HG03558 (cell line): ENCODE results near the gene VPS13D.

Experiments used
- ATAC-seq: cut with Tn5 transposase; IDR thresholded peaks from one replicate; pipeline ENCODE4 v1.9.1; 2021; ENCODE audit warnings: moderate number of reproducible peaks; ENCODE audit not compliant: unreplicated experiment; ENCODE audit errors: extremely low read depth

VPS13D gene

DNA sequence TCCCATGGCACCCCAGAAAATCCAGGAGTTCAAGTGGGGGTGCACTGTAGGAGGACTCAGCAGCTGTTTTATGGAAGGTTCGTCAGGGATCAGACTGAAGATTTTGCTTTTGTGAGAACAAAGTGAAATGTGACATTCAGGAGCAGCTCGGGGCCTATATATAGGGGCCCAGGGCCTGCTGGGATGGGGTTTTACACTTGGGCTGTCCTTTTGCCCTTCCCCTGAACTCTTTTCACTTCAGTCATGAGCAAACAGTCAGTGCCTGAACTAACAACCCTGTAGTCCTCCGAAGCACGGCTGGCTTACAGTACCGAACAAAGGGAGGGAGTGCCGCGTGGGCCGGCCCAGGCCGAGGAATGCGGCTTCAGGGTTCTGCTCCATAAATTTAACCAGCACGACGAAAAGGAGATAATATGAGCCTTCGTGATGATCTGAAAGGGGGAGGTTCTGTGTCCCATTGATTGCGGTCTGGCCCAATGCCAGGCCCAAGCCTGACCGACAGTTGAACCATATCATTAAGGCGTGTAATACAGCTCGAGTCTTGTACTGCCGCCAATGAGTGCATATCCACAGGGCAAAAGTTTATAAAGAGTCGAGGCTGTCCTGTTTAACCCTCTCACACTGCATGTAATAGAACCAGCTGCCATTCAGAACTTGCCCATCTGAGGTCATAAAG is 248.2 kb downstream of the VPS13D start:
- ATAC-seq: no peak

DNA sequence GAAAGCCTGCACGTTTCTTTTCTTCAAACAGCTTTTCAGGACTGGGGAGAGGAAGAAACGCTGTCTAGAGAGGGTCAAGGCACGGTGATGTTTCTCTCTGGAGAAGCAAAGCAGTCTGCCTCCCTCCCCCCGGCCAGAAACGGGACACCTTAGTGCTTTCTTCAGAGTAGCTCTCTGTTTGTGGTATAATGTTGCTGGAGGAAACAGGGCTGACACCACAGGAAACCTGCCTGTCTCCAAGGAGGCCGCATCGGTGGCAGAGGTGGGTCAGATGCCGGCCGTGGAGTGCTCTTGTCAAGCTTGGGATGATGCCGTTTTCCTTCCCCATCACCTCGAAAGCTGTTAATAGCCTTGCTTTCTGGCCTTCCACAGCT is 248.8 kb downstream of the VPS13D start:
- ATAC-seq: no peak

DNA sequence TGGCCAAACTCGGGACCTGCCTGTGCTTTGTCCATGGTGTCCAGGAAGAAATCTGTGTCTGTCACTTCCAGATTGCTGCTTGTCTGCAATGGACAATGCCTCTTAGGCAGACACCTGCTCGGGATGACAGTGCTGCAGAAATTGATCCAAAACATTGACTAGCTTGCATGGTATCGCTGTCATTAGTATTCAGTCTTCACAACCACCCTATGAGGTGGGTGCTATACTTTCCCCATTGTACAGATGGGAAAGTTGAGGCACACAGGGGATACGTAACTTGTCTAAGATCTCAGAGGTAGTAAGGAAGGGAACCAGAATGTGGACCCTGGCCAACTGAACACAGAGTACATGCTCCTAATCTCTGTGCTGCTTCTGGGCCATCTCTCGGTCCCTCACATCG is 249.5 kb downstream of the VPS13D start:
- ATAC-seq: no peak

DNA sequence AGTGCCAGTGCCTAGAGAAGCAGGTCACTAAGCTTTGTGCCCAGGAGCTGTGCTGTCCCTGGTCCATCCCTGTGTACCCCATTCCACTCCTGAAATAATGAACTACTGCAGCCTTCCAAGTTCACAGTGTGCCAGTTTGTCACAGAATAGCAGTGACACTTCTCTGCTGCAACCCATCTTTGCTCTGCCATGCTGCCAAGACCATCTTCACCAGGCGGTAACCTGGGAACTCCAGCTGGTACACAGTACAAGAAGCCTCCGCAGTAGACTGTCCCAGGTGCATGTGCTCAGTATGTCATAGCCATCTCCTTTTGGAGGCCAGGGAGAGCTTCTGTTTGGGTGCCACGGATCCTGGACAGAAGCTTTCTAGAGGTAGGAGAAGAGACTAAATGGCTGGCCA is 250.2 kb downstream of the VPS13D start:
- ATAC-seq: no peak

DNA sequence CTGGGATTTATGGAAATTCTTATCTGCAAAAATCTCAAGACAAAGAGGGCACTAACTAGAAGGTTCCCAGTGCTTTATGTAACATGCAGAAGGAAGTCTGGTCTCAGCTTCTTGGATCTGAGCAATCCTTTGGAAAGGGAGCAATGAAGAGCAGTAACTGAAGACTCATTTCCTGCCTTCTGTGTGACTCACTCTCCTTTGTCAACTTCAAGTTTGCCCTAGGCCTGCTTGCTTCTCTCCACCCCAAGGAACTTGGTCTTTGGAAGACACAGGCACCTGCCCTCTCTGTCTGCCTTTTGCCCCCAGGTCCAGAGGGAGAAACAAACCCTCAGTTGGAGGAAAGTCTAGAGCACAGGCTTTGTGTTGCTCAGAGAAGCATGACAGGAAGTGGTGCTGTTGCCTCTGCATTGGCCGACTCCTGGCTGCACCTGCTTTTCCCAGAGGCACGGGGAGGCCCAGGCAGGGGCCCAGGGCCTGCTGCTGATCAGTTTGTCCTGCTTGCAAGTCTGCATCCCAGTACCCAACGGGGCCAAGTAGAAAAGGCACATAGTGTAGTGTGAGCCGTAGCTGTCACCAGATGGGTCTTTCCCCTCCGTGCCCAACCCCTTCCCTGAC is 251.0 kb downstream of the VPS13D start:
- no peak for ATAC-seq

DNA sequence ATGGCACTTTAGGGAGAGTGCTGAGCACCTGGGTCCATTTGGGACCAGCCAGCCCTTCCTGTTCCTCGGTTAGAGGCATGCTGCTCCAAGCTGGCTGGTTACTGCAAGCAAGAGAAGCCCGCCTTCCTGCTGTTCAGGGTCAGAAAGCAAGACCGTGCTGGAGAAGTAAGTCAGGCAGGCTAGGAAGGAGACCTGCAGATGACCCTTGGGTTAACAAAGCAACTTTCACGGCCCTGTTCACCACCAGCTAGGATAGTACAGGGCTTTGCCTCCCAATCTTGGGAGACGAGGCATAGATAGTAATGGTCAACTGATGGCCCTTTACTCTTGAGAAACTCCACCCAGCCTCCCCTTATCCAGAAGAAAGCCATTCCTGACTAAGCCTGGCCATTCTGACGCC is 252.1 kb downstream of the VPS13D start:
- ATAC-seq: no peak

DNA sequence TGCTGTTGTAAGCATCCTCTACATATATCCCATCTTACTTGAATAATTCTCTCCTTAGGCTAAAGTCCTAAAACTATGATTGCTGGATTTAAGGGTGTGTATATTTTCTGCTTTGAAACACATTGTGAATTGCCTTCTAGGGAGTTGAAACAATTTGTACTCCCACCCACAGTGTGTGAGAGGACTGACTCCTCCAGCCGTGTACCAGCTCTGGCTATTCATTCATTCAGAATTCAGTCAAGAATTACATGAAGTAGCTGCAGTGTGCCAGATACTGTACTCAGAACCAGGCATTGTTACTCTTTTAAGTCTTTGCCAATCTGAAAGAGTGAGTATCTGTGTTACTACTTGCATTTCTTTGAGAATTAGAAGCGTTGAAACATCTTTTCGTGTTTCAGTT is 253.2 kb downstream of the VPS13D start:
- ATAC-seq: no peak

DNA sequence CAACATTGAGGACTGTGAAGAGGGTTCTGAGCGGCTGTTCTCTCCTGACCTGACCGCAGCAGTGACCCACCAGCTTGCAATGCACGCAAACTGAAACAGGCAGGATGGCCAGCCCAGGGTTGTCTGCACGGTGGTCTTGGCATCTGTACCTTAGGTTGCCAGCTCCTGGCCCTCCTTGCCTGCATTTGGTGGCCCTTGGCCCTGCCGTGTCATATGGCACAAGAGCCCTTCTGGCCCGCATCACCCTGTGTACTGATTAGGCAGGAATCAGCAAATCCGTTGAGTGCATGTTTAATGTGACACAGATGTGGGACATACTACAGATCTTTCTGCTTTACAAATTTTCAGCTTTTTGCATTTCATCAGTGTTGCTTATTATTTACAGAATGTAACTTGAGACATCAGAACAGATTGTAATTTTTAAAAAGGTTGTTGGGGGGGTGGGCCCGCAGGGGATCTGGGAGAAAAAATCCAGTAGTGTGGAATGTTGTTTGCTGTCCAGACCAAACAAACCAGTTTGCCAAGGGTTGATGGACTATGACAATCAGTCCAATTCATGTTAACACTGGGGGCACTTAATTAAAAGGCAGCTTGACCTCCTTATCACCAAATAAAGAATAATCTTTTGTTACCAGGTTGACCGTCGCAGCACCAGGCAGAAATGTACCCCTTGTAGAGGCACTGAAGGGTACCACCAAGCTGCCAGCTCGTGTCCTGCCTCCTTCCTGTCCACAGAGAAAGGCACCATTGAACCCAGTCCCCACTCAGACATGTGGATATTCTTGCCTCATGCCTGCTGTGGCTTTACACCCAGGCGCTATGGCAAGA is 255.6 kb downstream of the VPS13D start:
- no peak for ATAC-seq

DNA sequence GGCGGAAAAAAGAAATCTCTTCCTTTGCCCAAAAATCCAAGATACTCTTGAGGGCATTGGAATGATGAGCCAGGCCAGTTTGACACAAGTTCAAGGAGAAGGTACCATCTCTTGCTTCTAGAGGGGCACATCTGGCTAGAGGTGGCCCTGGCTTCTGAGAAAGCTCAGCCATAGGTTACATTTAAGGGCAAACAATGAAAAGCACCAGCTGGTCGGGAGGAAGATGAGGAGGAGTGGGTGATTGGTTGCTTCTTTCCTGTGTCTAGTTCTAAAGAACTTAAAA is 256.2 kb downstream of the VPS13D start:
- no peak for ATAC-seq

DNA sequence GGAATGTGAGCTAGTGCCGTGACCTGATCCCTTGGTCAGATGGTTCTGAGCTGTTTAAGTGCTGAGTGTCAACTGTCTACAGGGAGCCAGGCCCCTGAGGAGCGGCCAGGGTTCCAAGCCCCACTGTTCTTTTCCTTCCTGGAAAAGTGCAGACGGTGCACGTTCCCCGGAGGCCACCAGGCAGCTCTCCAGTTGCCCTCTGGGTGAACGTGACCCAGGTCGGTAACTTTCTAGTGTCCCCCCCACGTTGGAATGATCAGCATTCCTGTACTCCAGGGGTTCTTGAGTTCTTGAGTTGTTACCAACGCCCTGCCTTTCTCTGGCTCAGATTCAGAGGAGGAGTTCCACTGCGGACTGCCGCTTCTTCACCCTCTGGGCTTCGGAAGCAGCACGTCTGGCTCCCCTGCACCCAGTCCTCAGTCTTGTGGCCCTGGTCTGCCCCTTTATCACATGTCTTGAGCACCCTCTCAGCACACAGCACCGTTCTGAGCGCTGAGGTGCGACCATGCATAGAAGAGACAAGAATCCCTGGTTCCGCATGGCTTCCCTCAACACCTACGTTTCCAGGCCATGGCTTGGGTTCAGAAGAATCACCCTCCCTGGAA is 256.7 kb downstream of the VPS13D start:
- no peak for ATAC-seq

DNA sequence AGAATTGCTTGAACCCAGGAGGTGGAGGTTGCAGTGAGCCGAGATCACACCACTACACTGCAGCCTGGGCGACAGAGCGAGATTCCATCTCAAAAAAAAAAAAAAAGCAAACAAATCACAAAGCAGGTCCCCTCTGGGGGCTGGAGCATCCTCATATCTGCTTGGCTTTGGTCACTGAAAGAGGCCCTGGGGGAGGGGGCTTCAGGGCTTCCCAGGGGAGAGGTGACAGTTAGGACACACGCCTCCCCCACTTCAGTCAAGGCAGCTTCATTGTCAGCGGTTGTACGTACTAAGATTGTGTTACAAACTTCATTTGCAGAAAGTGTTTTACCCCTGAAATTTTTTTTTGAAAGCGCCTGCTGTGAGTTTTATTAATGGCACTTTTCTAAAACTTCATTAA is 257.7 kb downstream of the VPS13D start:
- no peak for ATAC-seq

DNA sequence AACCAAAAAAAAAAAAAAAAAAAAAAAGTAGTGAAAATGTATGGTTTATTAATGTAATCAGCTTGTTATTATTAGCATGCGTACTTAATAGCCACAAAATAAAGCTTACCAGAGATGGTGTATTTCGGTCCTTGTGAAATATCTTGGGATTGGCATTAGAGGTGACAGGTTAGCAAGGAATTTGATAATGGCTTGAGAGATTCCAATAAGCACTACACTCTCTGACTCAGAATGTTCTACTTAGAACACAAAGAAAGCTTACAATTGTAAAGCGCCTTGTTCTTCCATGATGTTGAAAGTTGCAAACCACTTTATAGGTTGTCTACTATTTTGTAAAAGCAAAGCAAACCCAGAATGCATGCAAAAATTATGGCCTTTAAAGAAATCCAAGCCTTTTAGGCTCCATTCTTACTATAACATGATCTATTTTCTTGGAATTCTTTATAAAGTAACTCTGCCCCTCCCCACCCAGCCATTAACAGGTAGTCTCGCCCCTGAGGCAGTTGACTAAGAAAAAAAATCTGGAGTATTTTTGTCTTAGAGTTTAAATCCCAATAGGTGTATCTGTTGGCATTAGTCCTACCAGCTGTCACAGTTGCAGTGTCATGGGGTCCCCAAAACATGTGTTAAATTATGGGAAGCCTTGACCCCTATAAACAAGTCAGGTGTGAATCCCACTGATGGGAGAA is 259.0 kb downstream of the VPS13D start:
- no peak for ATAC-seq

DNA sequence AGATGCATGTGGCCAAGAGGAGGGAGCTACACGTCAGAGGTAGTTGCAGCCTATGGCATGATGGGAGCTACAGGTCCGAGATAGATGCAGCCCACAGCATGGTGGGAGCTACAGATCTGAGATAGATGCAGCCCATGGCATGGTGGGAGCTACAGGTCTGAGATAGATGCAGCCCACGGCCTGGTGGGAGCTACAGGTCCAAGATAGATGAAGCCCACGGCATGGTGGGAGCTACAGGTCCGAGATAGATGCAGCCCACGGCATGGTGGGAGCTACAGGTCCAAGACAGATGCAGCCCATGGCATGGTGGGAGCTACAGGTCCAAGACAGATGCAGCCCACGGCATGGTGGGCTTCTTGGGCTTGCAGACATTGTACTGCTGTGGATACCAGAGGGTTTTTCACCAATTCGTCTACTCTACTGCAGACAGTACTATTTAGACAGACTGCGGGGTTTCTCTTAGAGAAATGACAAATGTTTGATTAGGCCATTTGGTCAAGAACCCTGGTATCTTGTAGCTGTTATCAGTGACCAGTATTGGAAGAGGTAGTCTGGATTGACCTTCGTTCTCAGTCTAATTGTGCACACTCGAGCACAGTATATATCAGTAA is 260.8 kb downstream of the VPS13D start:
- no peak for ATAC-seq

DNA sequence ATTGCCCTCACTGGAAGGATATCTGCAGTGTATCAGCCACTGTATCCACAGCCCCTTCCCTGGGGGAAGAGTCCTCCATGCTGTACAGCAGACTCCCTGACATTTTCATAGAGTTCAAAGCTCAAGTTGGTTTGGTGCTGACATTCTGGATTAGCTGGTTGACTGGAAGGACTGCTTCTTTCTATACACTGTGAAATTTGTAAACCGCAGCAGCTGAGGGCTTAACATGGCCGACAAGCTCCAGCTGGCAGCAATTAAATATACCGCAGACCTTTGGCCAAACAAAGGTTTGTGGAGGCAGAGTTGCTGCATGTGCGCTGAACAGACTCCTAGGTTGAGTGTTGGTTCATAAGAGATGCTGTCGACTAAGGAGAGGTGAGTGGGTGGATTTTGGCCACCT is 261.8 kb downstream of the VPS13D start:
- ATAC-seq: no peak

DNA sequence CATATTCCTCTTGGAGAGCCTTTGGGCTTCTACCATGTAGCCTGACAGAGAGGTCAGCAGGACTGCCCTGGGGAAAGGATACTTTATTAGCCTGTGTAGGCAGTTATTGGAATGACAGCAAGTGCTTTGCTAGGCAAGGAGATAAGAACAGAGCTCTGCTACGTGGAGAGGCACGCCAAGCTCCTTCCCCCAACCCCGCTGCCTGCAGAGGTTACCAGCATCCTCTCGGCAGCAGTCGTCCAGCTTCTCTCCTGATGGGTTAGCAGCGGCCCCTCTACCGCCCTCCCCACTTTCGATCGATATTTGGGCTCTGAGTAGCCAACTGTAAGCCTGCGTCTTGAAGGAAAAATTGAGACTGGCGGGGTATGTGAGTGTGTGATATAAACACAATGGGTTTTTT is 265.9 kb downstream of the VPS13D start:
- no peak for ATAC-seq

DNA sequence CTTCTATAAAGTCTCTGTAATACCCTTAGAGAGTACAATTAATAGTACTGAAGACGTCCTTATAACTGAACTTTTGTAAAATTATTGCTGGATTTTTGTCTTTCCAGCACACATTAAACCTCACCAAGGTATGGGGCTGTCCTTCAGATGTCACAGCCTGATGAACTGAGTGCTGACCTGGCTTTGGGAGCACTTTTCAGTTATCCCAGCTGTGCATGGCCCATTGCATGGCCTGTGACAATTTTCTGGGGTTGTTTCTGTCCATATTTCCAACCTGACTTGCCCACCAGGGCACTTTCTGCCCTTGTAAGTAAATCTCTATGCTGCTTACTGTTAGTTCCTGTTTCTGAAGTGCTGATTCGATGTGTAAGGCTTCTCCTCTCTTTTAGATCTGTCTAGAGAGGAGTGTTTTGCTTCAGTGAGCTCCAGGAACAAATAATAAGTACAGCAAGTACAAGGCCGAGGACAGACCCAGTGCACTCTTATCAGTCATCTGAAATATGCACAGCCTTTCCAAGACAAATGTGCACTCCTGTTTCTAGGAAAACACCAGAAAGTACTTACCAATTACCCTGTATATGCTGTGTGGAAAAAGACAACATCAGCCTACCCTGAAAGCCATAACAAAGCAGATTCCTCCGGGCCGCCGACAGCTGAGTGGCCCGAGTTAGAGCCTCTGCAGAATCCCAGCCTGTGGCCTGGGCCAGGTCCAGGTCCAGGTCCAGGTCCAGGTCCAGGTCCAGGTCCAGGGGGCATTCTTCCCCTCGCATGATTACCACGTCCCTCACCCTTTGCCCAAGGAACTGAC is 266.5 kb downstream of the VPS13D start:
- no peak for ATAC-seq

DNA sequence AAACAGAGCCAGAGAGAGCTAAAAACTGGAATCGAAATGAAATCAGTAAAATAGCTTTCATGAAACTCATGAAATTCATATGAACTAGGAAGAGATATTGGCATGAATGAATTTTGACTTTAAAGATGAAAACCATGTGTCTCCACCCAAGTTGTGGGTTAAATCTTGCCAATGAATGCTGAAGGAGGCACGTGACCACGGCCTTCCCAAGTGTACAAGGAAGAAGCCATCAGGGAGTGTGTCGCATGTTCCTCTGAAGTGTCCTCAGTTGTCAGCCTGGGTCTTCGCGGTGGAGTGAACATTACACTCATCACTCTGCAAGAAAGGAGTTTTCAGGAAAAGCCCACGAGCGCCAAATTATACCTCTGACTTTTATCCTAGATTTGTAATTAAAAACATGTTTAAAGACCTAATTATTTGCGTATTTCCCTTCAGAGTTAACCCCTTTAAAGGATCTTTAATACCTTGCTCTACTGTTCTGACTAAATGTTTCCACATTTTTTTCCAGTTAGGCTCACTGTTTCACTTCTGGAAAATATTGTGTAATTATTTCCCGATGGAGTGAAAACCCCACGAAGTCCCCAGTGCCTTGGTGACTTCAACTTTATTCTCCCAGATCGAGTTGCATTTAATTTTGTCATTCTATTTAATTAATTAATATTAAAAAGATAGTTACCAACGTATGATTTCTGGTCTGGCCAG is 269.9 kb downstream of the VPS13D start:
- no peak for ATAC-seq

DNA sequence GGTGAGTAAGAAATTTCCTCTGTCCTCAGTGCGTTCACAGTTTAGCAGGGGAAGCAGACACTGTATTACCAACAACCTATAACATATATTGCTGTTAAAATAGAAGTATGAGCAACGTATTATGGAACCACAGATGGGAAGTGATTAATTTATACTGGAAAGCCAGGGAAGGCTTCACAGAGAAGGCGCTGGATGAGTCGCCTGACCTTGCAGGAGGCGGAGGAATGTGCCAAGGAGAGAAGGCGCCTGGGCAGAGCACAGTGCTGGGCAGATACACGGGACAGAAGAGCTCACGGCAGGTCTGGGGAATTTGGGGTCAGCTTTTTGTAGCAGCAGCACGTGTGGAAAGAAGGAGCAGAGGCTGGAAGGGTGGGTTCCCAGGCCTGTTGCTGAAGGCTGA is 271.8 kb downstream of the VPS13D start:
- ATAC-seq: no peak
